SHP77 (cell line): ENCODE results near the gene FILIP1.
A peak's percentile ranks its signal among the peaks of the same experiment; 100 is the strongest.

Experiments
- DNase-seq, 2 experiments: peaks; one replicate each; lab custom pipeline; 2025; lab: John Stamatoyannopoulos, UW

The FILIP1 gene

GRCh38 chr6:75493400-75494064, at the start of gene FILIP1:
Gene FILIP1, minus strand, starts transcription at chr6:75493800. Its CDS starts 78,828 bp downstream, at chr6:75414972.
- DNase-seq: no peak

GRCh38 chr6:75543311-75543710, 49.7 kb upstream of the FILIP1 start:
- DNase-seq: no peak

GRCh38 chr6:75539136-75539535, 45.5 kb upstream of the FILIP1 start:
- DNase-seq: no peak

GRCh38 chr6:75532521-75532920, 38.9 kb upstream of the FILIP1 start:
- DNase-seq: no peak

GRCh38 chr6:75531174-75531573, 37.6 kb upstream of the FILIP1 start:
- no peak for DNase-seq

GRCh38 chr6:75530696-75531095, 37.1 kb upstream of the FILIP1 start:
- DNase-seq: no peak

- no peak for DNase-seq
These were observed 34.8 kb upstream of the FILIP1 start for GRCh38 chr6:75528423-75528822.

- peak; percentile 2 to 42 for DNase-seq
These were observed 33.0 kb upstream of the FILIP1 start for GRCh38 chr6:75526502-75527127.

GRCh38 chr6:75525682-75526081, 32.1 kb upstream of the FILIP1 start:
- no peak for DNase-seq

- DNase-seq: no peak
These were observed 30.8 kb upstream of the FILIP1 start for GRCh38 chr6:75524322-75524972.

GRCh38 chr6:75516757-75517156, 23.2 kb upstream of the FILIP1 start:
- DNase-seq: no peak

- no peak for DNase-seq
These were observed 19.0 kb upstream of the FILIP1 start for GRCh38 chr6:75512591-75512990.

- no peak for DNase-seq
These were observed 11.8 kb upstream of the FILIP1 start for GRCh38 chr6:75505424-75505823.

- DNase-seq: no peak
These were observed 11.0 kb upstream of the FILIP1 start for GRCh38 chr6:75504465-75505222.

- DNase-seq: no peak
These were observed 9.7 kb upstream of the FILIP1 start for GRCh38 chr6:75503291-75503690.

- DNase-seq: no peak
These were observed 9.3 kb upstream of the FILIP1 start for GRCh38 chr6:75502884-75503283.

- no peak for DNase-seq
These were observed 8.2 kb upstream of the FILIP1 start for GRCh38 chr6:75501756-75502155.

- no peak for DNase-seq
These were observed 6.0 kb upstream of the FILIP1 start for GRCh38 chr6:75499640-75500039.

GRCh38 chr6:75498862-75499261, 5.3 kb upstream of the FILIP1 start:
- DNase-seq: no peak

GRCh38 chr6:75497994-75498393, 4.4 kb upstream of the FILIP1 start:
- no peak for DNase-seq

- DNase-seq: no peak
These were observed 1.4 kb upstream of the FILIP1 start for GRCh38 chr6:75495011-75495410.

GRCh38 chr6:75494290-75494689, 690 bp upstream of the FILIP1 start:
- DNase-seq: no peak
